Activated T-helper 9 cell treated with anti-CD3 and anti-CD28 coated beads, Interleukin-2, amount 50 U/mL, for 16 hours (primary cell): ENCODE data around the gene BMPR1A.

Experiments used
- DNase-seq: peaks from one replicate; pipeline ENCODE4 v3.0.0-alpha.2; 2020; ENCODE audit warnings: low read depth

Gene BMPR1A

DNA sequence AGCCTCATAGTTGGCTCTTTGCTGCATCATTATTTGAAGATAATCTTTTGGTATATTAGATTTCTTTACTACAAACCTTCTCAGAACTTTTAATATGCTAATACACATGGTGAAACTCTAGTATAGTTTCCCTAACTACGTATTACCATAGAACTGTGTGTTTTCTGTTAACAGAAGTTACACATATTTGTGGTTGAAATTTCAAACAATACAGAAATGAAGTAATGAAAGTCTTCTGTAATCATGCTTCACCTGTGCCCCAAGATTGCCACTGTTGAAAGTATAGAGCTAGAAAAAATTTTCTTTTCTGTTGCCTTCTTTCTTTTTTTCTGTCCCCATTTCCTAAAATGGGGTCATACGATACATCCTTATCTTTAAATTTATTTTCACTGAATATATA lies 9.1 kb downstream of the BMPR1A start:
- DNase-seq, result no peak

DNA sequence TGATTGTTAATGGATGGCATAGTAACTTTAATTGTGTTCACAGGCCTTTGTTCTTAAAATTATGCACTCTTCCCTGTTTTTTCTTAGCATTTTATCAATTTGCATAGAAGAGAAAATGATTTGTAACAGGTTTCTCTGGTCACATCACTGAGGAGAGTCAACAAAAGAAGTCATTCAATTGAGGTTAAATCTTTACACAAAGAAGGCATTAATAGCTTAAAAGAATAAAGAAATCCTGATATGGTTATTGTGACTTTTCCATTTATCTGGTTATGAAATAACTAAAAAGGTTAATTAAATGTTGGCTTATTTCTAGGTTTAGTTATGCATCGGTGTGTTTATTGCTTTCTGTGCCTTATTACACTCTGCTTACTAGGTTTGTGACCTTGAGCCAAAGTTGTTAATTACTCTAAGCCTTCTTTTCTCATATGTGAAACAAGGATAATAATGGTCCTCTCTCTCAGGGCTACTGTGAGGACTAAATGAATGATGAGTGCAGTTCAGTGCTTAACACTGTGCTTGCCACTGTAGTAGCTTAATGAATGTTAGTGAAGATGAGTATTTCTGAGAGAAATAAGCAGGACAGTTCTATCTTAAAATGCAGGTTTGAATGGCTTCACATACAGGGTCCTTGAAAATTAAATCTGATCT lies 12.1 kb downstream of the BMPR1A start:
- DNase-seq, result no peak

GRCh38 chr10:86769991-86770390 lies 13.6 kb downstream of the BMPR1A start:
- no peak for DNase-seq

DNA sequence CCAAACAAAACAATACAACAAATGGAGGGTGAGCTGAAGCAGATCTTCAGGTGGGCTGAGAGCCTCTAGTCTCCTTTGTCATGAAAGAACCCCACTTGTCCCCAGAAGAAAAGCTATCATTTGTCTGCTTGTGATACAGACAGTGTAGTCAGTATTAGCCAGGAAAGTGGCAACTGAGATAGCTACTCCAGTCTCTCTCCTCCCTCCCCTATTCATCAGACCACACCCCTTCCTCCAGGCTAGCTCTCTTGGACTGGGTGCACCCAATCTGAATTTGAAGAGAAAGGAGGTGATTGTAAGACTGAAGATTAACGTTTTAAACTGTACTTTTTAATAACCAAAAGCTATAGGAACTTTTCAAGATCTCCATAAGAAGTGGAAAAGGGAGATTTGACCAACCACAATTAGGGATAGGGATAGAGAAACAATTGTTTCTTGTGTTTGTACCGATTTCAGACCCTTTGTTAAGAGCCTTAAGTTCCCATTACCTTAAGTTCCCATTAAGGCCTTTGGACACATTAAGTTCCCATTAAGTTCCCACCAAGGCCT lies 14.1 kb downstream of the BMPR1A start:
- no peak for DNase-seq

DNA sequence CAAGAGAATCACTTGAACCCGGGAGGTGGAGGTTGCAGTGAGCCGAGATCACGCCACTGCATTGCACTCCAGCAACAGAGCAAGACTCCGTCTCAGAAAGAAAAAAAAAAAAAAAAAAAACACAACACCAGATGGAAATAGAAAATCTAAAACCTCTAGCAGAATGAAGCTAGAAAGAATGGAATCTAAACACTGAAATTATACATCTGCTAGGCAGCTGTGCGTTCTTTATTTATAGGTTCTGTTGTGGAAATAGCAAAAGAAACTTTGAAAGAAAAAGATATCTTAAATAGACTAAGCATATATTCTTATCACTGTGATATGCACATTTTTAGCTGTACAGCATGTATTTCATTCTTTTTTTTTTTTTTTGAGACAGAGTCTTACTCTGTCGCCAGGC lies 17.1 kb downstream of the BMPR1A start:
- no peak for DNase-seq

- DNase-seq, result no peak
These were observed 18.8 kb downstream of the BMPR1A start for GRCh38 chr10:86775056-86775869.

- no peak for DNase-seq
These were observed 19.4 kb downstream of the BMPR1A start for GRCh38 chr10:86775870-86776180.

DNA sequence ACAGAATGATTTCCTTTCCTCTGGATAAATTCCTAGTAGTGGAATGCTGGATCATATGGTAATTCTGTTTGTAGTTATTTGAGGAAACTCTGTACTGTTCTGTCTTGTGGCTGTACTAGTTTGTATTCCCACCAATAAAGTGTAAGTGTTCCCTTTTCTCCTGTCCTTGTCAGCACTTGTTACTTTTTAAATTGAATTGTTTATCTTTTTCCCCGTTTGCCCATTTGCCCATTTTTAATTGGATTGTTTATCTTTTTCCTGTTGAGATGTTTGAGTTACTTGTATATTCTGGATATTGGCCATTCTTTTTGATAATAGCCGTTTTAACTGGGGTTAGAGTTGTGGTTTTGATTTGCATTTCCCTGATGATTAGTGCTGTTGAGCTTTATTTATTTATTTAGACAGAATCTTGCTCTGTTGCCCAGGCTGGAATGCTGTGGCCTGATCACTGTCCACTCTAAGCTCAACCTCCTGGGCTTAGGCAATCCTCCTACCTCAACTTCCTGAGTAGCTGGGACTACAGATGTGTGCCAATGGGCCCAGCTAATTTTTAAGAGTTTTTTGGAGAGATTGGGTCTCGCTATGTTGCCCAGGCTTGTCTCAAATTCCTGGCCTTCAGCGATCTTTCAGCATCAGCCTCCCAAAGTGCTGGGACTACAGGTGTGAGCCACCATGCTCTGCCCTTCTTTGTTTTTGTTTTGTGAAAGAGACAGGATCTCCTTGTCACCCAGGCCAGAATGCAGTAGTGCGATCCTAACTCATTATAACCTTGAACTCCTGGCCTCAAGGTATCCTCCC lies 23.0 kb downstream of the BMPR1A start:
- no peak for DNase-seq

DNA sequence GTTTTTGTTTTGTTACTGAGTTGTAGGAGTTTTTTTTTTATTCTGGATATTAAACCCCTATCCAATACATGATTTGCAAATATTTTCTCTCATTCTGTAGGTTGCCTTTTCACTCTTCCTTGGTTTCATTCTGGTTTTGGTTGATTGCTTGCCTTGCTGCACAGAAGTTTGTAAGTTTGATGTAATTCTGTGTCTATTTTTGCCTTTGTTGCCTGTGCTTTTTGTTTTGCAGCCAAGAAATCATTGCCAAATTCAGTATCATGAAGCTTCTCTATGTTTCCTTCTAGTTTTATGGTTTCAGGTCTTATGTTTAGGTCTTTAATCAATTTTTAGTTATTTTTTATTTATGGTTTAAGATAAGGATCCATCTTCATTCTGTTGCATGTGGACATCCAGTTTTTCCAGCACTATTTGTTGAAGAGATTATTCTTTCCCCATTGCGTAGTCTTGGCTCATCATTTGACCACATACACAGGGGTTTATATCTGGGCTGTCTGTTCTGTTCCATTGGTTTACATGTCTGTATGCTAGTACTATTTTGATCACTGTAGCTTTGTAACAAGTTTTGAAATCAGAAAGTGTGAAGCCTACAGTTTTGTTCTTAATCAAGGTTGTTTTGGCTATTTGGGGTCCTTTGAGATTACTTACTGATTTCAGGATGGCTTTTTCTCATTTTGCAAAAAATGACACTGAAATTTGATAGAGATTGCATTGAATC lies 26.4 kb downstream of the BMPR1A start:
- DNase-seq, result no peak

- no peak for DNase-seq
These were observed 28.6 kb downstream of the BMPR1A start for GRCh38 chr10:86785037-86785436.

- DNase-seq, result no peak
These were observed 29.5 kb downstream of the BMPR1A start for GRCh38 chr10:86785968-86786367.

GRCh38 chr10:86786368-86786767 lies 29.9 kb downstream of the BMPR1A start:
- DNase-seq, result no peak

- DNase-seq, result no peak
These were observed 34.0 kb downstream of the BMPR1A start for GRCh38 chr10:86790394-86790793.

GRCh38 chr10:86792461-86793167 lies 36.2 kb downstream of the BMPR1A start:
- DNase-seq, result no peak

- DNase-seq, result no peak
These were observed 37.3 kb downstream of the BMPR1A start for GRCh38 chr10:86793696-86794095.

- no peak for DNase-seq
These were observed 38.9 kb downstream of the BMPR1A start for GRCh38 chr10:86795353-86795752.

- no peak for DNase-seq
These were observed 41.6 kb downstream of the BMPR1A start for GRCh38 chr10:86798025-86798424.

- no peak for DNase-seq
These were observed 42.2 kb downstream of the BMPR1A start for GRCh38 chr10:86798611-86799010.

GRCh38 chr10:86799188-86799845 lies 42.9 kb downstream of the BMPR1A start:
- no peak for DNase-seq

DNA sequence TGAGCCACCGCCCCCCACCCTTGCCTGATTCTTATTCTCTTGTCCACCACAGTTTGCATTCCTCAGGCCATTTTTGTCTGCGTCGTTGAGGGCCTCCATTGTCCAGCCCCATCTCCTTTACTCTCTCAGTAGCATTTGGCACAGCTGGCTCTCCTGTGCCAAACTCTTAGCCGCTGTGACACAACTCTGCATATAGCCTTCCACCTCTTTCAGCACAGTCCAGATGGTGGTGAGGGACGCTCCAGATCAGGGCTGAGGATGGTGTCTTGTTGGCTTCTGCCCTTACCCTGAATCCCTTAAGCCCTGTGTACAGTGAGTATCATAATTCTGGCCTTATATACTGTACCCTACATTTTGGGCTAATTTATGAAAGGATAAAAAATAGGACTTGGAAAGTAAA lies 45.6 kb downstream of the BMPR1A start:
- DNase-seq, result no peak
